Thyroid gland (tissue), 4 donors: ENCODE results near the gene INPP5F.

Experiments
- CTCF ChIP-seq, 6 experiments: fragments of 200-600 bp in 3 of 6; fragments of 450-650 bp in 3 of 6; sonication (generic) in 3 of 6; IDR thresholded peaks; one replicate each; pipeline ENCODE4 v1.5.1; 2016 to 2019; ENCODE audit warnings: antibody characterized with exemption in 6 of 6, mild to moderate bottlenecking in 2 of 6, inconsistent platforms in 1 of 6, moderate library complexity in 1 of 6
- POLR2A ChIP-seq, 2 donors: fragments of 450-650 bp; IDR thresholded peaks; one replicate each; pipeline ENCODE4 v1.6.1; 2017; ENCODE audit warnings: antibody characterized with exemption in 2 of 2, mild to moderate bottlenecking in 2 of 2, moderate library complexity in 1 of 2

DNA sequence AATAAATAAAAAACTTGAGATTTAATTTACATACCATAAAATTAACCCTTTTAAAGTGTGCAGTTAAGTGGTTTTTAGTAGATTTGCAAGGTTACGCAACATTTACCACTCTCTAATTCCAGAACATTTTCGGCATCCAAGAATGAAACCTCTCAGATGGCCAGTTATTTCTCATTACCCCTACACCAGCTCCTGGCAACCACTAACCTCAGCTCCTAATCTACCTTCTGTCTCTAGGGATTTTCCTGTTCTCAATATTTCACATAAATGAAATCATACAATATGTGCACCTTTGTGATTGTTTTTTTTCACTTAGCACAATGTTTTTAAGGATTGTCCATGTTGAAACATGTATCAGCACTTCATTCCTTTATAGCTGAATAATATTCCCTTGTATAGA is 45.1 kb downstream of the INPP5F start:
- TF ChIP-seq CTCF (IDR thresholded peaks at IDR 0.05) (no peak), POLR2A (IDR thresholded peaks at IDR 0.05) (no peak)
